HG03066 (cell line): ENCODE measurements around the gene NELL2.

Source experiments
- ATAC-seq: cut with Tn5 transposase; IDR thresholded peaks from one replicate; pipeline ENCODE4 v1.9.1; 2021; ENCODE audit warnings: low read depth; ENCODE audit not compliant: unreplicated experiment

Gene NELL2

DNA sequence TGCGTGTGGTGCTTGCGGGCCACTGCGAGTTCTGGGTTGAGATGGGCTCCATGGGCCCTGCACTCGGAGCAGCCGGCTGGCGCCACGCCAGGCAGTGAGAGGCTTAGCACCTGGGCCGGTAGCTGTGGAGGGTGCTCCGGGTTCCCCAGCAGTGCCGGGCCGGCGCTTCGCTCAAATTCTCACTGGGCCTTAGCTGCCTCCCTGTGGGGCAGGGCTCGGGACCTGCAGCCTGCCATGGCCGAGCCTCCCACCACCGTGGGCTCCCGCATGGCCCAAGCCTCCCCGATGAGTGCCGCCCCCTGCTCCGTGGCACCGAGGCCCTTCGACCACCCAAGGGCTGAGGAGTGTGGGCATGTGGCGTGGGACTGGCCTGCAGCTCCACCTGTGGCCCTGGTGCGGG lies 375.7 kb downstream of the NELL2 start:
- ATAC-seq = no peak

- ATAC-seq = no peak
These were observed 379.1 kb downstream of the NELL2 start for GRCh38 chr12:44497044-44497443.

- ATAC-seq = no peak
These were observed 385.9 kb downstream of the NELL2 start for GRCh38 chr12:44490181-44490580.

DNA sequence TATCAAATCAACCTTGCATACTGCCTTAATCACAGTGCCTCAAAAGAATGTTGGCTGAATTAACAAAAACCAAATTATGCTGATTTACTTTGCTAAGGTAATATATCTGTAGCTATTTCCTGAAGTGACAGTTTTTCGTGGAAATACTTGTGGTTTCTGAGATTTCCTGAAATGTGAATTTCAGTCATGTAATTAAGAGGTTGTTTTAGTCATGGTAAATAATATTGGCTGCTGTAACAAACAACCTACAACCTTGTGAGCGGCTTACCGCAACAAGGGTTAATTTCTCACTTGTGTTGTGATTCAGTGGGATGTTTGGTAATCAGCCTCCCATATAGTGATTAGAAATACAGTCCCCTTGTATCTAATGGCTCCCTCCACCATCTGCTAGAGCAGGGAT lies 387.9 kb downstream of the NELL2 start:
- ATAC-seq = no peak

DNA sequence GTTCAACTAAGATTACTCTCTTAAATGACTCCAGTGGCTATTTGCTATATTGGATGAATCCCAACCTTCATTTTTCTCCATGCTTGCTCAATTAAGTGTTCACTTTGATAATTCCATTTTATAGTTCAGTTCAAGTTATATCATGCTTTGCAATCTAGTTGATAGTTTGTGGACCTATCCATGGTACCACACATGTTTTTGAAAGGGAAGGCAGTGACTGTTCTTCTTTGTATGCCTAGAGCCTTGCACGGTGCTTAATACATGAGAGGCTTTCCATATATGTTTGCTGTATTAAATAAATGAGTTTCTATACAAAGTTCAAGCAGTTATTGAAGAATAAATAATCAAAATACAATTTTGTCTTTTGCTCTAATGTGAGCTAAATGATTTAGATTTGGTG lies 391.3 kb downstream of the NELL2 start:
- ATAC-seq = no peak

- ATAC-seq = no peak
These were observed 398.7 kb downstream of the NELL2 start for GRCh38 chr12:44477331-44477980.

- no peak for ATAC-seq
These were observed 399.4 kb downstream of the NELL2 start for GRCh38 chr12:44476683-44477082.

DNA sequence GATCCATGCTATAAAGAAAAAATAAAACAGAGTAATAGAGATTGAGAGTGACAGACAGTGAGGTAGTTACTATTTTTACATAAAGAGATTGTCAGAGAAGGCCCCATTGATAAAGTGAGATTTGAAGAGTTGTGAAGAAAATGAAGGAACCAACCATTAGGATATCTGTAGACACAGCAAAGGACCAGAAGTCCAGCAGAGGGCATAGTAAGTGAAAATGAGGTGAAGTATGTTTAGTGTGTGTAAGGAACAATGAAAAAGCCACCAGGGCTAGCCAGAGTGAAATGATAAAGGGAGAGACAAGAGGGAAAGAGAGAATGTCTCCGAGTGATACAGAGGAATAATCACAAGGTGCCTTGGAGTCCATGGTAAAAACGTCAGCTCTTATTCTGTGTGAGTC lies 411.0 kb downstream of the NELL2 start:
- no peak for ATAC-seq

- no peak for ATAC-seq
These were observed 411.9 kb downstream of the NELL2 start for GRCh38 chr12:44464180-44464579.

DNA sequence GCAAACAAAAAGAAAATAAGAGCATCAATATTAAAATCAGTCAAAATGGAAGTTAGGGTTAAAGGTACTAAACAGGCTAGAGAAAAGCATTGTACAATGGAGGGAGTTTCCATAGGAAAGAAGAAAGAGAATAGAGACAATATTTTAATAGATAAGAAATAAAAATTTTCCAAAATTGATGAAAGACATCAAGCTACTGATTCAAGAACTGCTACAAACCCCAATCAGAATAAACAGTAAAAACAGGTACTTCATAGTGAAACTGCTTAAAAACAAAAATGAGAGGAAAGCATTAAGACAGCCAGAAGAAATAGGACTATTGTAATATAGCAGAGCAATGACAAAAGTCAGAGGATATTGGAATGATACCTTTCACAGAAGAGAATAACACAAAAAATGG lies 413.4 kb downstream of the NELL2 start:
- ATAC-seq = no peak

DNA sequence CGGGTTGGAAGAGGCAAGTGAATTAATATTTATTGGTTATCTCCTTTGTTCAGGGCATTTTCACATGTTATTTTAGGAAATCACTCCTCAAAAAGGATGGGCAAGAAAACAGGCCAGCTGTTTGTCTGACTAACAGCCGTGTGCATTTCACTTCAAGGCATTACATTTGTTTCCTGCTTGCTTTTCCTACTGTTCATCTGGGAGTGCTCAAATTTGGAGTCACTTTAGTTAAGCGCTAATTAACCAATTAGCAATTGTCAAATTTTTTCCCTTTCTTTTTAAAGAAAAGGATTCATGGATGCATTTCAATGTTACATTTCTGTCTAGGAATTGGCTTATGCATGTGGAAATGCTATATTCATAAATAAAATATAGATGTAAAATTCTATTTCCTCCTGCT lies 415.9 kb downstream of the NELL2 start:
- no peak for ATAC-seq

- ATAC-seq = no peak
These were observed 416.5 kb downstream of the NELL2 start for GRCh38 chr12:44459569-44459968.
